ENCODE data around the gene CD22. TPM values are rescaled to one million over a fixed set of nuclear protein-coding genes. Genes with fewer than 3 reads are reported as not detected.

CD22 gene
- total and polyA plus RNA-seq, 10 of the 15 experiments (the other 5 are each of a cell fraction or from before 2014, with no cell fraction given), result 23.0 to 344 (median 181) TPM

DNA sequence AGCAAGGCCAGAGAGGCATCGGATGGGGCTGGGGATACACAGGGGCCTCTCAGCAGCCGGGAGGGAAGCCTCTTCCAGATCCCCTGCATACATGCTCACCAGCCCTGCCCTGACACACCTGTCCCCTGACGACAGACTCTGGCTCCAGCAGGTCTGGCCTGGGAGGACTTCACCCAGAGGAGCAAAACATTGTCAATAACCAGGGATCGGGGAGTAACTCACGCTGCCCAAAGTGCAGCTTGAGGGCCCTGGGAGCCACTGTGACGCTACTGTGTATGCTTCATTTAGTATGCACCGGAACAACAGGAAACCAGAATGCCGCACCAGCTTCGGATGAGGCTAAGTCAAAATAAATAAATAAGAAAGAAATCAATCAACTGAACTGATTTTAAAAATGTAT is 12.4 kb upstream of the CD22 start:
- Histone ChIP-seq H2AFZ (ENCODE audit: control insufficient read depth, low read depth, low read length) (no peak overlapping the region), H3K4me1 (ENCODE audit: control insufficient read depth, insufficient read depth, low read length) (peaks cover 21% of the 10 kb centered on the region), H3K9ac (ENCODE audit: control insufficient read depth, insufficient read depth, low read length) (no peak overlapping the region), H3K27ac (ENCODE audit: control insufficient read depth, insufficient read depth) (no peak overlapping the region), H4K20me1 (ENCODE audit: control insufficient read depth, insufficient read depth) (no peaks in the 10 kb centered on the region), H3K4me3 (no peak overlapping the region), H3K79me2 (ENCODE audit: control insufficient read depth, insufficient read depth, low read length) (no peaks in the 10 kb centered on the region), H3K27me3 (replicated peaks in 1 of 2; ENCODE audit: control insufficient read depth in 2 of 2, insufficient read depth in 2 of 2, low read length in 1 of 2) (no peaks in the 10 kb centered on the region), H3K9me3 (replicated peaks; ENCODE audit: control insufficient read depth, insufficient read depth, low read length) (no peaks in the 10 kb centered on the region), H3K36me3 (ENCODE audit: control insufficient read depth in 2 of 2, insufficient read depth in 2 of 2, low read length in 1 of 2) (no peaks in the 10 kb centered on the region), H3K4me2 (ENCODE audit: control insufficient read depth, insufficient read depth) (no peak overlapping the region)
- intact Hi-C loops (cut with micrococcal nuclease; ENCODE audit: unreplicated experiment), result no loop called here
- ChIA-PET POLR2A (interaction anchor here (0.5 to 1.3 kb wide), 3 partner anchors 10 to 349 kb away, joined by 3 to 5 read pairs (median 5); no protein-coding TSS in a partner anchor), CTCF (interaction anchor here (1.0 to 2.5 kb wide), 6 partner anchors 30 to 179 kb away, joined by 3 to 9 read pairs (median 6); partner anchors contain the start of gene FFAR1), SMC1A (ENCODE audit: uncharacterized antibody, unreplicated experiment) (interaction anchor here (0.8 to 11.0 kb wide), 5 partner anchors 12 to 192 kb away, joined by 4 to 122 read pairs (median 5); partner anchors contain the start of gene CD22), RAD21 (ENCODE audit: unreplicated experiment) (interaction anchor here (1.5 kb wide), 1 partner anchor 37 kb away, joined by 3 read pairs; no protein-coding TSS in a partner anchor)
- 48% methylated on average over 9 of the region's 9 CpGs for WGBS (ENCODE audit: insufficient coverage, insufficient replicate concordance, low lambda C conversion rate, missing lambda C conversion rate)
- in situ Hi-C loops (cut with MboI), result no loop called here
- DNase-seq (ENCODE audit: low read depth, low spot score) (no peak), ATAC-seq (no peak), FAIRE-seq (no peak)
- BruUV-seq (replicated peaks), result no TSS peak
- TF ChIP-seq CBX5 (IDR thresholded peaks at IDR 0.05; ENCODE audit: low read depth) (no peak), STAT3 (IDR thresholded peaks at IDR 0.05; ENCODE audit: low read depth, low read length) (no peak), GATAD2B (conservative IDR thresholded peaks at IDR 0.05; ENCODE audit: low read depth) (no peak), CHD2 (IDR thresholded peaks at IDR 0.05; ENCODE audit: borderline replicate concordance, low read depth, low read length) (no peak), ZZZ3 (IDR thresholded peaks at IDR 0.05; ENCODE audit: control insufficient read depth, insufficient read length, low read depth) (no peak), CEBPB (IDR thresholded peaks at IDR 0.05; ENCODE audit: borderline replicate concordance in 1 of 2, low read depth in 2 of 2, low read length in 2 of 2) (no peak), POLR2AphosphoS5 (IDR thresholded peaks at IDR 0.05; ENCODE audit: low read length) (no peak), BCL11A (IDR thresholded peaks at IDR 0.05; ENCODE audit: low read depth, low read length) (no peak)
- TF ChIP-seq, protein P1, sequence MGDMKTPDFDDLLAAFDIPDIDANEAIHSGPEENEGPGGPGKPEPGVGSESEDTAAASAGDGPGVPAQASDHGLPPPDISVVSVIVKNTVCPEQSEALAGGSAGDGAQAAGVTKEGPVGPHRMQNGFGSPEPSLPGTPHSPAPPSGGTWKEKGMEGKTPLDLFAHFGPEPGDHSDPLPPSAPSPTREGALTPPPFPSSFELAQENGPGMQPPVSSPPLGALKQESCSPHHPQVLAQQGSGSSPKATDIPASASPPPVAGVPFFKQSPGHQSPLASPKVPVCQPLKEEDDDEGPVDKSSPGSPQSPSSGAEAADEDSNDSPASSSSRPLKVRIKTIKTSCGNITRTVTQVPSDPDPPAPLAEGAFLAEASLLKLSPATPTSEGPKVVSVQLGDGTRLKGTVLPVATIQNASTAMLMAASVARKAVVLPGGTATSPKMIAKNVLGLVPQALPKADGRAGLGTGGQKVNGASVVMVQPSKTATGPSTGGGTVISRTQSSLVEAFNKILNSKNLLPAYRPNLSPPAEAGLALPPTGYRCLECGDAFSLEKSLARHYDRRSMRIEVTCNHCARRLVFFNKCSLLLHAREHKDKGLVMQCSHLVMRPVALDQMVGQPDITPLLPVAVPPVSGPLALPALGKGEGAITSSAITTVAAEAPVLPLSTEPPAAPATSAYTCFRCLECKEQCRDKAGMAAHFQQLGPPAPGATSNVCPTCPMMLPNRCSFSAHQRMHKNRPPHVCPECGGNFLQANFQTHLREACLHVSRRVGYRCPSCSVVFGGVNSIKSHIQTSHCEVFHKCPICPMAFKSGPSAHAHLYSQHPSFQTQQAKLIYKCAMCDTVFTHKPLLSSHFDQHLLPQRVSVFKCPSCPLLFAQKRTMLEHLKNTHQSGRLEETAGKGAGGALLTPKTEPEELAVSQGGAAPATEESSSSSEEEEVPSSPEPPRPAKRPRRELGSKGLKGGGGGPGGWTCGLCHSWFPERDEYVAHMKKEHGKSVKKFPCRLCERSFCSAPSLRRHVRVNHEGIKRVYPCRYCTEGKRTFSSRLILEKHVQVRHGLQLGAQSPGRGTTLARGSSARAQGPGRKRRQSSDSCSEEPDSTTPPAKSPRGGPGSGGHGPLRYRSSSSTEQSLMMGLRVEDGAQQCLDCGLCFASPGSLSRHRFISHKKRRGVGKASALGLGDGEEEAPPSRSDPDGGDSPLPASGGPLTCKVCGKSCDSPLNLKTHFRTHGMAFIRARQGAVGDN (IDR thresholded peaks at IDR 0.05), result no peak
- TF ChIP-seq, protein P2, sequence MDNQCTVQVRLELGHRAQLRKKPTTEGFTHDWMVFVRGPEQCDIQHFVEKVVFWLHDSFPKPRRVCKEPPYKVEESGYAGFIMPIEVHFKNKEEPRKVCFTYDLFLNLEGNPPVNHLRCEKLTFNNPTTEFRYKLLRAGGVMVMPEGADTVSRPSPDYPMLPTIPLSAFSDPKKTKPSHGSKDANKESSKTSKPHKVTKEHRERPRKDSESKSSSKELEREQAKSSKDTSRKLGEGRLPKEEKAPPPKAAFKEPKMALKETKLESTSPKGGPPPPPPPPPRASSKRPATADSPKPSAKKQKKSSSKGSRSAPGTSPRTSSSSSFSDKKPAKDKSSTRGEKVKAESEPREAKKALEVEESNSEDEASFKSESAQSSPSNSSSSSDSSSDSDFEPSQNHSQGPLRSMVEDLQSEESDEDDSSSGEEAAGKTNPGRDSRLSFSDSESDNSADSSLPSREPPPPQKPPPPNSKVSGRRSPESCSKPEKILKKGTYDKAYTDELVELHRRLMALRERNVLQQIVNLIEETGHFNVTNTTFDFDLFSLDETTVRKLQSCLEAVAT (IDR thresholded peaks at IDR 0.05), result no peak
- TF ChIP-seq, protein P3, sequence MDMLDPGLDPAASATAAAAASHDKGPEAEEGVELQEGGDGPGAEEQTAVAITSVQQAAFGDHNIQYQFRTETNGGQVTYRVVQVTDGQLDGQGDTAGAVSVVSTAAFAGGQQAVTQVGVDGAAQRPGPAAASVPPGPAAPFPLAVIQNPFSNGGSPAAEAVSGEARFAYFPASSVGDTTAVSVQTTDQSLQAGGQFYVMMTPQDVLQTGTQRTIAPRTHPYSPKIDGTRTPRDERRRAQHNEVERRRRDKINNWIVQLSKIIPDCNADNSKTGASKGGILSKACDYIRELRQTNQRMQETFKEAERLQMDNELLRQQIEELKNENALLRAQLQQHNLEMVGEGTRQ (IDR thresholded peaks at IDR 0.05; ENCODE audit: borderline replicate concordance, low read depth, low read length), result no peak
- TF ChIP-seq, protein P4, sequence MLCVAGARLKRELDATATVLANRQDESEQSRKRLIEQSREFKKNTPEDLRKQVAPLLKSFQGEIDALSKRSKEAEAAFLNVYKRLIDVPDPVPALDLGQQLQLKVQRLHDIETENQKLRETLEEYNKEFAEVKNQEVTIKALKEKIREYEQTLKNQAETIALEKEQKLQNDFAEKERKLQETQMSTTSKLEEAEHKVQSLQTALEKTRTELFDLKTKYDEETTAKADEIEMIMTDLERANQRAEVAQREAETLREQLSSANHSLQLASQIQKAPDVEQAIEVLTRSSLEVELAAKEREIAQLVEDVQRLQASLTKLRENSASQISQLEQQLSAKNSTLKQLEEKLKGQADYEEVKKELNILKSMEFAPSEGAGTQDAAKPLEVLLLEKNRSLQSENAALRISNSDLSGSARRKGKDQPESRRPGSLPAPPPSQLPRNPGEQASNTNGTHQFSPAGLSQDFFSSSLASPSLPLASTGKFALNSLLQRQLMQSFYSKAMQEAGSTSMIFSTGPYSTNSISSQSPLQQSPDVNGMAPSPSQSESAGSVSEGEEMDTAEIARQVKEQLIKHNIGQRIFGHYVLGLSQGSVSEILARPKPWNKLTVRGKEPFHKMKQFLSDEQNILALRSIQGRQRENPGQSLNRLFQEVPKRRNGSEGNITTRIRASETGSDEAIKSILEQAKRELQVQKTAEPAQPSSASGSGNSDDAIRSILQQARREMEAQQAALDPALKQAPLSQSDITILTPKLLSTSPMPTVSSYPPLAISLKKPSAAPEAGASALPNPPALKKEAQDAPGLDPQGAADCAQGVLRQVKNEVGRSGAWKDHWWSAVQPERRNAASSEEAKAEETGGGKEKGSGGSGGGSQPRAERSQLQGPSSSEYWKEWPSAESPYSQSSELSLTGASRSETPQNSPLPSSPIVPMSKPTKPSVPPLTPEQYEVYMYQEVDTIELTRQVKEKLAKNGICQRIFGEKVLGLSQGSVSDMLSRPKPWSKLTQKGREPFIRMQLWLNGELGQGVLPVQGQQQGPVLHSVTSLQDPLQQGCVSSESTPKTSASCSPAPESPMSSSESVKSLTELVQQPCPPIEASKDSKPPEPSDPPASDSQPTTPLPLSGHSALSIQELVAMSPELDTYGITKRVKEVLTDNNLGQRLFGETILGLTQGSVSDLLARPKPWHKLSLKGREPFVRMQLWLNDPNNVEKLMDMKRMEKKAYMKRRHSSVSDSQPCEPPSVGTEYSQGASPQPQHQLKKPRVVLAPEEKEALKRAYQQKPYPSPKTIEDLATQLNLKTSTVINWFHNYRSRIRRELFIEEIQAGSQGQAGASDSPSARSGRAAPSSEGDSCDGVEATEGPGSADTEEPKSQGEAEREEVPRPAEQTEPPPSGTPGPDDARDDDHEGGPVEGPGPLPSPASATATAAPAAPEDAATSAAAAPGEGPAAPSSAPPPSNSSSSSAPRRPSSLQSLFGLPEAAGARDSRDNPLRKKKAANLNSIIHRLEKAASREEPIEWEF (IDR thresholded peaks at IDR 0.05; ENCODE audit: insufficient replicate concordance, low read depth, low read length), result no peak
